HEK293T (cell line): ENCODE data around the gene MED27.

ENCODE experiments used
- ARNT ChIP-seq: fragments of 450-650 bp; IDR thresholded peaks from 2 replicates; pipeline ENCODE4 v1.6.1; 2017; ENCODE audit warnings: mild to moderate bottlenecking
- FOXA1 ChIP-seq: fragments of 450-650 bp; IDR thresholded peaks from 2 replicates; pipeline ENCODE4 v1.6.1; 2016; ENCODE audit warnings: mild to moderate bottlenecking
- FOXK2 ChIP-seq: fragments of 450-650 bp; IDR thresholded peaks from 2 replicates; pipeline ENCODE4 v1.6.1; 2016; ENCODE audit warnings: mild to moderate bottlenecking
- FOXM1 ChIP-seq: fragments of 450-650 bp; IDR thresholded peaks from 2 replicates; pipeline ENCODE4 v1.6.1; 2017; ENCODE audit warnings: mild to moderate bottlenecking, borderline replicate concordance
- SP1 ChIP-seq: fragments of 450-650 bp; IDR thresholded peaks from 2 replicates; pipeline ENCODE4 v1.6.1; 2017

- no peak for TF ChIP-seq FOXK2
- no peak for TF ChIP-seq FOXM1
- no peak for TF ChIP-seq FOXA1
- no peak for TF ChIP-seq SP1
- TF ChIP-seq ARNT = no peak
Observed at GRCh38 chr9:131836607-131837315, 242.9 kb downstream of the MED27 start.
